HFFc6 (cell line): ENCODE data around the gene MTMR3. TPM values are rescaled to one million over a fixed set of nuclear protein-coding genes. Genes with fewer than 3 reads are reported as not detected.

Source experiments
- DNase-seq: peaks from one replicate; pipeline ENCODE4 v3.0.0-alpha.2; 2018
- H3K27ac Mint-ChIP-seq: 2 replicates; pipeline ENCODE4 v1.8.0; 2020; ENCODE audit warnings: mild to moderate bottlenecking, mixed read lengths
- H3K27me3 Mint-ChIP-seq: 2 replicates; pipeline ENCODE4 v1.8.0; 2021; ENCODE audit warnings: mild to moderate bottlenecking, moderate library complexity, mixed read lengths; ENCODE audit not compliant: insufficient read depth
- H3K36me3 Mint-ChIP-seq: 2 replicates; pipeline ENCODE4 v1.8.0; 2021; ENCODE audit warnings: low read depth, mixed read lengths
- H3K4me1 Mint-ChIP-seq: 2 replicates; pipeline ENCODE4 v1.8.0; 2020; ENCODE audit warnings: low read depth, mixed read lengths
- H3K4me3 Mint-ChIP-seq: 2 replicates; pipeline ENCODE4 v1.8.0; 2020; ENCODE audit warnings: mild to moderate bottlenecking, moderate library complexity, mixed read lengths
- H3K9me3 Mint-ChIP-seq: 2 replicates; pipeline ENCODE4 v1.8.0; 2020; ENCODE audit warnings: mild to moderate bottlenecking, mixed read lengths
- total RNA-seq, 6 experiments: library from RNA; stranded (reverse); fragmentation: NEBNext Ultra II Directional; extraction: Animal tissue kit (Norgen Biotek cat#: 25700); gene quantifications; 2 replicates in 1 of 6; 3 replicates in 5 of 6; pipeline ENCODE4 v1.2.3, GENCODE V29; 2021
- TF ChIP-seq, protein P1 (sequence below): fragments of 200-600 bp; sonication (generic); IDR thresholded peaks from 2 replicates; pipeline ENCODE4 v1.5.0; 2021; ENCODE audit warnings: antibody characterized with exemption, mild to moderate bottlenecking

MTMR3 gene
- total RNA-seq, 6 experiments from 2014 or later, result 19.0 to 27.0 (median 21.7) TPM

DNA sequence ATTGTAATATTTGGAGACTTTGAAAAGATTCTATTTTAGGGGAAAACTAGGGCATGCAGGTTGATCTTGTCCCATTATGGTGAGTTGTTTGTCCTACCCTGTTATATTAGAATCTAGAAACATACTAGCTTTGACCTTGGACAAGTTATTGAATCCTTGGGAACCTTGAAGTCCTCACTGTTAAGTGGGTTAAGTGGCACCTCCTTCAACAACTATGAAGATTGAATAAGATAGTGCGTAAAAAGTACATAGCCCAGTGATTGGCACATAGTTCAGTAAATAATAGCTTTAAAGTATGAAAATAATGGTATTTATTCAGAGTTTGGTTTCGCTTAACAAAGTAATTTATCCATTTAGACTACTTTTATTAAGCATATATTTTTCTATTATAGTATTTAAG, 51.6 kb downstream of the MTMR3 start:
- Mint-ChIP-seq H3K36me3 (peaks cover 2% of the 10 kb centered on the region; the same call in 1 of the 2 replicates), H3K4me3 (no peak overlapping the region), H3K27ac (no peak overlapping the region), H3K9me3 (peaks cover 3% of the 10 kb centered on the region; the same call in 1 of the 2 replicates), H3K4me1 (peaks cover 13% of the 10 kb centered on the region), H3K27me3 (no peaks in the 10 kb centered on the region)
- no peak for DNase-seq
- TF ChIP-seq, protein P1, sequence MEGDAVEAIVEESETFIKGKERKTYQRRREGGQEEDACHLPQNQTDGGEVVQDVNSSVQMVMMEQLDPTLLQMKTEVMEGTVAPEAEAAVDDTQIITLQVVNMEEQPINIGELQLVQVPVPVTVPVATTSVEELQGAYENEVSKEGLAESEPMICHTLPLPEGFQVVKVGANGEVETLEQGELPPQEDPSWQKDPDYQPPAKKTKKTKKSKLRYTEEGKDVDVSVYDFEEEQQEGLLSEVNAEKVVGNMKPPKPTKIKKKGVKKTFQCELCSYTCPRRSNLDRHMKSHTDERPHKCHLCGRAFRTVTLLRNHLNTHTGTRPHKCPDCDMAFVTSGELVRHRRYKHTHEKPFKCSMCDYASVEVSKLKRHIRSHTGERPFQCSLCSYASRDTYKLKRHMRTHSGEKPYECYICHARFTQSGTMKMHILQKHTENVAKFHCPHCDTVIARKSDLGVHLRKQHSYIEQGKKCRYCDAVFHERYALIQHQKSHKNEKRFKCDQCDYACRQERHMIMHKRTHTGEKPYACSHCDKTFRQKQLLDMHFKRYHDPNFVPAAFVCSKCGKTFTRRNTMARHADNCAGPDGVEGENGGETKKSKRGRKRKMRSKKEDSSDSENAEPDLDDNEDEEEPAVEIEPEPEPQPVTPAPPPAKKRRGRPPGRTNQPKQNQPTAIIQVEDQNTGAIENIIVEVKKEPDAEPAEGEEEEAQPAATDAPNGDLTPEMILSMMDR, result no peak

DNA sequence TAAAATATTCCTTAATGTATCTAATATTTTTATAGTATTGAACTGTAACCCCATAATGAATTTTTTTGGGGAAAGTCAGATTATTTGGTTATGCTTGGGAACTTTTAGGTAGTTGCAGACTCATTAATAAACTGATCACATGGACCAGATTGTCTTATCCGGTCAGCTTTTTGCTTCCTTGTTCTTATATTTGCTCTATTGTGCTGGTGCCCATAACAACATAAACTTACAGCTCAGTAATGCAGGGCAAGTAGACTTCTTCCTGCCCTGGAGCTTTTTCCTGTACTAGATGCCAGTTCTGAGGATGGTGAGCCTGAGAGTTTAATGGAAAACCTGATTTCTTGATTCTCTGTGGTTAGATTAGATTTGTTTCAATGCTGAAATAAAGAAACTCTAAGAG, 53.2 kb downstream of the MTMR3 start:
- peaks cover 5% of the 10 kb centered on the region; the same call in 1 of the 2 replicates for H3K9me3 Mint-ChIP-seq
- no peak overlapping the region for H3K4me3 Mint-ChIP-seq
- DNase-seq, result no peak
- peaks cover 16% of the 10 kb centered on the region for H3K4me1 Mint-ChIP-seq
- peaks cover 5% of the 10 kb centered on the region for H3K36me3 Mint-ChIP-seq
- no peaks in the 10 kb centered on the region for H3K27me3 Mint-ChIP-seq
- H3K27ac Mint-ChIP-seq, result peak overlapping the region; percentile 19; the same call in 1 of the 2 replicates
- TF ChIP-seq, protein P1, result no peak

DNA sequence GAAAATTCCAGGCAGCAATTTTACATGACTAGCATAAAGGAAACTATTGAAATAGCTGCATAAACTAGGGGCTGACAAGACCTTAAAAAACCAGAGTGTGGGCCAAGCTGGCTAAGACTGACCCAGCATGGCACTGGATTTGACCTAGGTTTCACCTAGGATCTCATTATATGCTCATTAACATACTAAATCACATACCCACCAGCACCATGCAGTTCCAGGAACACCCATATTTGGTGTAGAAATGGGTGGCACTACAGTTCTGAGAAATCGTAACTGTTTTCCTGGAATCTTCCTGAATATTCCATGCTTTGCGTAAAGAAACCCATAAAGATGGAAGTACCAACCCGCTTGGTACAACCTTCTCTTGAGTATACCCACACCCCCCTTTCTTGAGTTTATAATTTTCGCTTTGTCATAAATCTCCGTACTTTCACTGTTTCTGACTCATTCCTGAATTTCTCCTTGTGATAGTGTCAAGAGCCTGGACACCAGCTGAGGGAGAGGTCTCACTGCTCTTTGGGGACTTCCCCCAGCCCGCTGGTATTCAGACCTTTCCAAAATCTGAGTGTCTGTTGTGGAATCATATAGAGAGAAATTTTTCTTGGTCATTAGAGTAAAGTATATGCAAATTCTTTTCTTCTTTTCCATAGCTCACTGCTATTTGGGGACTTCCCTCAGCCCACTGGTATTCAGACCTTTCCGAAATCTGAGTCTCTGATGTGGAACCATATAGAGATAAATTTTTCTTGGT, 55.1 kb downstream of the MTMR3 start:
- TF ChIP-seq, protein P1, result no peak
- Mint-ChIP-seq H3K4me3 (no peak overlapping the region), H3K9me3 (peaks cover 9% of the 10 kb centered on the region), H3K36me3 (peaks cover 18% of the 10 kb centered on the region), H3K27ac (no peak overlapping the region), H3K4me1 (peaks cover 13% of the 10 kb centered on the region), H3K27me3 (no peaks in the 10 kb centered on the region; the same call in 1 of the 2 replicates)
- no peak for DNase-seq

DNA sequence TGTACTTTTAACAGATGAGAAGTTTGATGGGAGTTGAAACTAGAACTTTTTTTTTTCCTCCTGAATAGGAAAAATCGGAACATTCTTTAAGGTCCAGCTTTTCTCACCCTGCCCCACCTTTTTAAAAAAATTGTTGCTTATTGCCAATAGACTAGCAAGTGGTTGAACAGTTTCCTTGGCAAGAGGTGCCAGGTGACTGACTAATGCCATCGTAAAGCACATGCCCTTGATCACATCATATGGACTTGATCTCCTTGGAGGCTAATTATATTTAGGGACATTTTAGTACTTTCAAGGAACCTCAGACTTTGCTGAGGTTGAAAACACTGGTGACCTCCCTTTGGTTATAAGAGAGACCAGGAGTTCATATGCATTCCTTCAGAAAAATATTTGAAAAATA, 57.6 kb downstream of the MTMR3 start:
- no peak overlapping the region for H3K27ac Mint-ChIP-seq
- TF ChIP-seq, protein P1, result no peak
- H3K4me1 Mint-ChIP-seq, result peaks cover 27% of the 10 kb centered on the region
- no peak overlapping the region for H3K4me3 Mint-ChIP-seq
- H3K36me3 Mint-ChIP-seq, result peaks cover 18% of the 10 kb centered on the region
- DNase-seq, result no peak
- no peaks in the 10 kb centered on the region; the same call in 1 of the 2 replicates for H3K27me3 Mint-ChIP-seq
- peaks cover 9% of the 10 kb centered on the region for H3K9me3 Mint-ChIP-seq

DNA sequence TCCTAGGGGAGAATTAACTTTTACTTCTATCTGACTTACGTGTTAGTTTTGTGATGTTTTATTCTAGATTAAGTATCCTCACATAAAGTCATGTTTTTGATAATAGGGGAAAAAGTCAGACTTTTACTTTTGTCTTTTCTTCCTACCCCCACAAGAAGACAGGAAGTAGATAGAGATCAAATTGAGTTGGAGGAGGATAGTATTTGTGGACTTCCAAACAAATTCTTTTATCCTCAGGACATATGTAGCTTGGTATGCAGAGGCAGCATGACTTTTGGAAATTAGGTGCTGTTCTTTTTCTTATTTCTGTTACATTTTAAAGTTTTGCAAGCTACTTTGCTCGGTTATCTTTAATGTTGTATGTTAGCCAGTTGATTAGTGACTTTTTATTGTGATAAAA, 61.4 kb downstream of the MTMR3 start:
- Mint-ChIP-seq H3K27me3 (no peaks in the 10 kb centered on the region; the same call in 1 of the 2 replicates), H3K9me3 (peaks cover 9% of the 10 kb centered on the region), H3K4me3 (peak overlapping the region; percentile 50), H3K36me3 (peaks cover 18% of the 10 kb centered on the region), H3K4me1 (peaks cover 55% of the 10 kb centered on the region), H3K27ac (peak overlapping the region; percentile 55)
- DNase-seq, result no peak
- TF ChIP-seq, protein P1, result no peak
